ENCODE results near the gene PIGT.

PIGT gene

GRCh38 chr20:45374966-45375365 is 41.0 kb upstream of the PIGT start:
- H3K4me1 ChIP-seq (ENCODE audit: insufficient read depth, low read length) = peaks cover 11% of the 10 kb centered on the region

GRCh38 chr20:45377269-45377668 is 38.7 kb upstream of the PIGT start:
- Histone ChIP-seq H3K9ac (ENCODE audit: low read length) (no peak overlapping the region), H3K4me1 (ENCODE audit: insufficient read depth, low read length) (peaks cover 8% of the 10 kb centered on the region), H3K9me3 (ENCODE audit: low read length) (no peaks in the 10 kb centered on the region), H3K27ac (ENCODE audit: low read depth, low read length) (no peak overlapping the region), H3K27me3 (ENCODE audit: control insufficient read depth in 1 of 2, insufficient read depth in 2 of 2, low read length in 2 of 2) (no peaks in the 10 kb centered on the region), H3K36me3 (ENCODE audit: insufficient read depth, low read length) (no peaks in the 10 kb centered on the region), H3K4me3 (ENCODE audit: low read depth in 1 of 2, low read length in 2 of 2) (no peak overlapping the region)

More at GRCh38 chr20:45374966-45375365, 41.0 kb upstream of the PIGT start:
- Histone ChIP-seq H3K36me3 (ENCODE audit: insufficient read depth, low read length) (no peaks in the 10 kb centered on the region), H3K9ac (ENCODE audit: low read length) (no peak overlapping the region), H3K9me3 (ENCODE audit: low read length) (no peaks in the 10 kb centered on the region), H3K27ac (ENCODE audit: low read depth, low read length) (no peak overlapping the region), H3K27me3 (ENCODE audit: control insufficient read depth in 1 of 2, insufficient read depth in 2 of 2, low read length in 2 of 2) (no peaks in the 10 kb centered on the region), H3K4me3 (ENCODE audit: low read depth in 1 of 2, low read length in 2 of 2) (no peak overlapping the region)

- Histone ChIP-seq H3K4me1 (ENCODE audit: insufficient read depth, low read length) (peaks cover 2% of the 10 kb centered on the region), H3K4me3 (ENCODE audit: low read depth in 1 of 2, low read length in 2 of 2) (no peak within 1 kb of the TSS), H3K9ac (ENCODE audit: low read length) (no peak within 1 kb of the TSS), H3K9me3 (ENCODE audit: low read length) (no peaks in the 10 kb centered on the region), H3K36me3 (ENCODE audit: insufficient read depth, low read length) (no peaks in the 10 kb centered on the region), H3K27me3 (ENCODE audit: control insufficient read depth in 1 of 2, insufficient read depth in 2 of 2, low read length in 2 of 2) (no peaks in the 10 kb centered on the region), H3K27ac (ENCODE audit: low read depth, low read length) (no peak within 1 kb of the TSS)
Measured at GRCh38 chr20:45378191-45378590, 37.8 kb upstream of the PIGT start, which contains the start of gene TP53TG5. TSS of gene TP53TG5 (minus strand) at chr20:45378325. CDS start at chr20:45378236, 89 bp downstream.

GRCh38 chr20:45387274-45387673 is 28.7 kb upstream of the PIGT start:
- no peaks in the 10 kb centered on the region for H3K36me3 ChIP-seq (ENCODE audit: insufficient read depth, low read length)
- no peak overlapping the region for H3K4me3 ChIP-seq (ENCODE audit: low read depth in 1 of 2, low read length in 2 of 2)
- H3K27ac ChIP-seq (ENCODE audit: low read depth, low read length) = no peak overlapping the region
- no peaks in the 10 kb centered on the region for H3K27me3 ChIP-seq (ENCODE audit: control insufficient read depth in 1 of 2, insufficient read depth in 2 of 2, low read length in 2 of 2)
- H3K9me3 ChIP-seq (ENCODE audit: low read length) = no peaks in the 10 kb centered on the region
- no peak overlapping the region for H3K9ac ChIP-seq (ENCODE audit: low read length)
- no peaks in the 10 kb centered on the region for H3K4me1 ChIP-seq (ENCODE audit: insufficient read depth, low read length)

- Histone ChIP-seq H3K4me3 (ENCODE audit: low read depth in 1 of 2, low read length in 2 of 2) (no peak overlapping the region), H3K27ac (ENCODE audit: low read depth, low read length) (no peak overlapping the region), H3K36me3 (ENCODE audit: insufficient read depth, low read length) (peaks cover 4% of the 10 kb centered on the region), H3K4me1 (ENCODE audit: insufficient read depth, low read length) (no peaks in the 10 kb centered on the region), H3K9me3 (ENCODE audit: low read length) (no peaks in the 10 kb centered on the region), H3K9ac (ENCODE audit: low read length) (no peak overlapping the region), H3K27me3 (ENCODE audit: control insufficient read depth in 1 of 2, insufficient read depth in 2 of 2, low read length in 2 of 2) (no peaks in the 10 kb centered on the region)
Measured at GRCh38 chr20:45390931-45391330, 25.0 kb upstream of the PIGT start.

GRCh38 chr20:45391559-45391958 is 24.4 kb upstream of the PIGT start:
- H3K9me3 ChIP-seq (ENCODE audit: low read length) = no peaks in the 10 kb centered on the region
- H3K36me3 ChIP-seq (ENCODE audit: insufficient read depth, low read length) = peaks cover 4% of the 10 kb centered on the region
- H3K9ac ChIP-seq (ENCODE audit: low read length) = no peak overlapping the region
- no peak overlapping the region for H3K4me3 ChIP-seq (ENCODE audit: low read depth in 1 of 2, low read length in 2 of 2)
- H3K4me1 ChIP-seq (ENCODE audit: insufficient read depth, low read length) = no peaks in the 10 kb centered on the region
- no peaks in the 10 kb centered on the region for H3K27me3 ChIP-seq (ENCODE audit: control insufficient read depth in 1 of 2, insufficient read depth in 2 of 2, low read length in 2 of 2)
- H3K27ac ChIP-seq (ENCODE audit: low read depth, low read length) = no peak overlapping the region

GRCh38 chr20:45392733-45393132 is 23.2 kb upstream of the PIGT start:
- Histone ChIP-seq H3K4me1 (ENCODE audit: insufficient read depth, low read length) (no peaks in the 10 kb centered on the region), H3K9ac (ENCODE audit: low read length) (no peak overlapping the region), H3K36me3 (ENCODE audit: insufficient read depth, low read length) (peaks cover 4% of the 10 kb centered on the region), H3K27ac (ENCODE audit: low read depth, low read length) (no peak overlapping the region), H3K4me3 (ENCODE audit: low read depth in 1 of 2, low read length in 2 of 2) (no peak overlapping the region), H3K27me3 (ENCODE audit: control insufficient read depth in 1 of 2, insufficient read depth in 2 of 2, low read length in 2 of 2) (no peaks in the 10 kb centered on the region), H3K9me3 (ENCODE audit: low read length) (no peaks in the 10 kb centered on the region)

GRCh38 chr20:45394221-45395113 is 21.5 kb upstream of the PIGT start:
- H3K36me3 ChIP-seq (ENCODE audit: insufficient read depth, low read length) = peaks cover 4% of the 10 kb centered on the region

GRCh38 chr20:45395114-45395415 is 20.9 kb upstream of the PIGT start:
- Histone ChIP-seq H3K27me3 (ENCODE audit: control insufficient read depth in 1 of 2, insufficient read depth in 2 of 2, low read length in 2 of 2) (no peaks in the 10 kb centered on the region), H3K36me3 (ENCODE audit: insufficient read depth, low read length) (peaks cover 4% of the 10 kb centered on the region), H3K27ac (ENCODE audit: low read depth, low read length) (no peak overlapping the region), H3K9me3 (ENCODE audit: low read length) (no peaks in the 10 kb centered on the region), H3K4me1 (ENCODE audit: insufficient read depth, low read length) (no peaks in the 10 kb centered on the region), H3K9ac (ENCODE audit: low read length) (no peak overlapping the region), H3K4me3 (ENCODE audit: low read depth in 1 of 2, low read length in 2 of 2) (no peak overlapping the region)

More at GRCh38 chr20:45394221-45395113, 21.5 kb upstream of the PIGT start:
- Histone ChIP-seq H3K4me3 (ENCODE audit: low read depth in 1 of 2, low read length in 2 of 2) (no peak overlapping the region), H3K27me3 (ENCODE audit: control insufficient read depth in 1 of 2, insufficient read depth in 2 of 2, low read length in 2 of 2) (no peaks in the 10 kb centered on the region), H3K9ac (ENCODE audit: low read length) (no peak overlapping the region), H3K4me1 (ENCODE audit: insufficient read depth, low read length) (no peaks in the 10 kb centered on the region), H3K27ac (ENCODE audit: low read depth, low read length) (no peak overlapping the region), H3K9me3 (ENCODE audit: low read length) (no peaks in the 10 kb centered on the region)

- Histone ChIP-seq H3K4me3 (ENCODE audit: low read depth in 1 of 2, low read length in 2 of 2) (no peak overlapping the region), H3K27ac (ENCODE audit: low read depth, low read length) (no peak overlapping the region), H3K9ac (ENCODE audit: low read length) (no peak overlapping the region), H3K27me3 (ENCODE audit: control insufficient read depth in 1 of 2, insufficient read depth in 2 of 2, low read length in 2 of 2) (no peaks in the 10 kb centered on the region), H3K36me3 (ENCODE audit: insufficient read depth, low read length) (peaks cover 4% of the 10 kb centered on the region), H3K4me1 (ENCODE audit: insufficient read depth, low read length) (no peaks in the 10 kb centered on the region), H3K9me3 (ENCODE audit: low read length) (no peaks in the 10 kb centered on the region)
Measured at GRCh38 chr20:45399018-45399417, 16.9 kb upstream of the PIGT start.

- Histone ChIP-seq H3K4me1 (ENCODE audit: insufficient read depth, low read length) (no peaks in the 10 kb centered on the region), H3K9ac (ENCODE audit: low read length) (no peak overlapping the region), H3K27ac (ENCODE audit: low read depth, low read length) (no peak overlapping the region), H3K9me3 (ENCODE audit: low read length) (no peaks in the 10 kb centered on the region), H3K4me3 (ENCODE audit: low read depth in 1 of 2, low read length in 2 of 2) (no peak overlapping the region), H3K36me3 (ENCODE audit: insufficient read depth, low read length) (no peaks in the 10 kb centered on the region), H3K27me3 (ENCODE audit: control insufficient read depth in 1 of 2, insufficient read depth in 2 of 2, low read length in 2 of 2) (no peaks in the 10 kb centered on the region)
Measured at GRCh38 chr20:45400346-45401031, 15.5 kb upstream of the PIGT start.
